ENCODE measurements around the gene LMX1A. TPM values are rescaled to one million over a fixed set of nuclear protein-coding genes. Genes with fewer than 3 reads are reported as not detected.

LMX1A gene
- not detected in 2 replicates for total RNA-seq

DNA sequence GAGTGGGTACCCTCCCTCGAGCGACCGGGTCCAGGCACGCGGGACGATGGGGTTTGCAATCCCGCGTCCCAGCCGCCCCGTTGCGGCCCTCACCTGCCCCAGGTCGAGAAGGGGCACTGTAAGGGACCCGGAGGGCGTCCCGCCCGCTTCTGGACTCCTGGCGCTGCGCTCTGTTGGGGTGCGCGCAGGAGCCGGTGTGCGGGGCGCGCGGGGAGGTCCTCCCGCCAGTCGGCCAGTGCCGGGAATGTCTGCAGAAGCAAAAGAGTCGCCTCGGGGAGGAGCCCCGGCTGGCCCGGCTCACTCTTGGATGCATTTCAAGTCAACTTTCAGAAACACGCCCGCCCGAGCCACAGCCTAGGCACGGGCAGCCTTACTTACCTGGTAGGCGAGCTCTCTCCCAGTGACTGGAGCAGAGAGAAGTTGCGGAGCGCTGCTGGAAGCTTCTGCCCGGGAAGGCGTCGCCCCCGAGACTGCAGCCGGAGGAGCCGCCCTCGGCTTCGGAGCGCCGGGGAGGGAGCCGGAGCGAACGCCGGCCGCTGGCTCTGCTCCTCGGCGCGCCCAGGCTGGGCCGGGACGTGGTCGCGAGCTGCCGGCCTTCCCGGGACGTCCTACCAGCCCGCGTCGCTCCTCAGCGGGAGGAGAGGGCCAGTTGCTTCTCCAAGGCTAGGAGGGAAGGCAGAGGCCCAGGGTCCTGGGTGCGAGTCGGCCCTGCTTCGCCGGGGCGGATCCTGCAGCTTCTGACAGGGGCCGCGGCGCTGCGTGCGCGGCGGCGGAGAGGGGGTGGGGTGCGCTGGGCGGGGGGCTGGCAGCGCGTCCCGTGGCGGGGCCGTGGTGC, at the start of gene LMX1A:
TSS of gene LMX1A (minus strand) at position 739 of the 835 bp plus-strand sequence. CDS start 1,156 bp downstream, outside the sequence.

Other genes starting within 250 kb of the LMX1A start
- not detected in 2 replicates for gene RXRG, start 88.4 kb upstream of the LMX1A start, total RNA-seq
- gene LRRC52, start 187.3 kb upstream of the LMX1A start, total RNA-seq: not detected in 2 replicates